GM12878 (cell line): ENCODE data around the gene SYPL2. TPM values are rescaled to one million over a fixed set of nuclear protein-coding genes. Genes with fewer than 3 reads are reported as not detected.
A peak's percentile ranks its signal among the peaks of the same experiment; 100 is the strongest.

Experiments
- ASH2L ChIP-seq: fragments of 300-600, 200-600 bp; sonication (generic); IDR thresholded peaks from 2 replicates; pipeline ENCODE4 v1.6.1; 2017; ENCODE audit warnings: low read depth, mild to moderate bottlenecking, borderline replicate concordance
- ATF3 ChIP-seq: IDR thresholded peaks from 2 replicates; pipeline ENCODE4 v1.6.1; 2011; ENCODE audit warnings: low read depth, mild to moderate bottlenecking, low read length, moderate library complexity, borderline replicate concordance; ENCODE audit errors: extremely low read depth
- BHLHE40 ChIP-seq, 2 experiments: fragments of 450-650 bp in 1 of 2; IDR thresholded peaks; 2 replicates each; pipeline ENCODE4 v1.6.1; 2011 to 2017; ENCODE audit warnings: low read depth in 2 of 2, borderline replicate concordance in 1 of 2, improper control_type of control experiment in 1 of 2, low read length in 1 of 2, mild to moderate bottlenecking in 1 of 2
- CBX3 ChIP-seq: fragments of 200-600 bp; sonication (generic); IDR thresholded peaks from 2 replicates; pipeline ENCODE4 v1.6.1; 2016; ENCODE audit warnings: low read depth, borderline replicate concordance
- CEBPZ ChIP-seq: fragments of 150-350 bp; IDR thresholded peaks from 2 replicates; pipeline ENCODE4 v1.6.1; 2016; ENCODE audit warnings: low read depth, low read length
- CHD2 ChIP-seq: IDR thresholded peaks from 2 replicates; pipeline ENCODE4 v1.6.1; 2011; ENCODE audit warnings: low read depth, low read length, improper control_type of control experiment, borderline replicate concordance
- E2F4 ChIP-seq: IDR thresholded peaks from 2 replicates; pipeline ENCODE4 v1.6.1; 2012; ENCODE audit warnings: low read depth, low read length, improper control_type of control experiment
- FOS ChIP-seq: IDR thresholded peaks from 3 replicates; pipeline ENCODE4 v1.6.1; 2011; ENCODE audit warnings: borderline replicate concordance; ENCODE audit not compliant: insufficient read length; ENCODE audit errors: extremely low read depth
- FOXK2 ChIP-seq: fragments of 450-650 bp; IDR thresholded peaks from 2 replicates; pipeline ENCODE4 v1.6.1; 2017; ENCODE audit warnings: mild to moderate bottlenecking, moderate library complexity
- JUND ChIP-seq: IDR thresholded peaks from 2 replicates; pipeline ENCODE4 v1.6.1; 2012; ENCODE audit warnings: low read depth, mild to moderate bottlenecking, low read length, improper control_type of control experiment, moderate library complexity
- KAT2A ChIP-seq: conservative IDR thresholded peaks from 2 replicates; pipeline ENCODE4 v1.6.1; 2011; ENCODE audit warnings: low read depth, low read length; ENCODE audit not compliant: control insufficient read depth
- KDM1A ChIP-seq: fragments of 200-600 bp; sonication (generic); IDR thresholded peaks from 2 replicates; pipeline ENCODE4 v1.6.1; 2016; ENCODE audit warnings: borderline replicate concordance
- MYB ChIP-seq: fragments of 150-350 bp; IDR thresholded peaks from 2 replicates; pipeline ENCODE4 v1.6.1; 2014; ENCODE audit warnings: mild to moderate bottlenecking, low read depth, low read length, borderline replicate concordance
- NR2F1 ChIP-seq: fragments of 450-650 bp; conservative IDR thresholded peaks from 2 replicates; pipeline ENCODE4 v1.6.1; 2017; ENCODE audit warnings: mild to moderate bottlenecking
- PKNOX1 ChIP-seq: fragments of 450-650 bp; IDR thresholded peaks from 2 replicates; pipeline ENCODE4 v1.6.1; 2016; ENCODE audit warnings: mild to moderate bottlenecking
- POLR2A ChIP-seq: IDR thresholded peaks from 2 replicates; pipeline ENCODE4 v1.6.1; 2011; ENCODE audit warnings: low read depth, mild to moderate bottlenecking, low read length
- POLR2AphosphoS2 ChIP-seq: IDR thresholded peaks from 2 replicates; pipeline ENCODE4 v1.6.1; 2011; ENCODE audit warnings: low read depth, mild to moderate bottlenecking, low read length, improper control_type of control experiment, moderate library complexity
- POU2F2 ChIP-seq: IDR thresholded peaks from 3 replicates; pipeline ENCODE4 v1.6.1; 2011; ENCODE audit warnings: low read depth, mild to moderate bottlenecking, low read length, borderline replicate concordance
- RUNX3 ChIP-seq: IDR thresholded peaks from 2 replicates; pipeline ENCODE4 v1.6.1; 2012; ENCODE audit warnings: low read length, inconsistent platforms
- SMAD1 ChIP-seq: fragments of 450-650 bp; IDR thresholded peaks from 2 replicates; pipeline ENCODE4 v1.6.1; 2018; ENCODE audit warnings: mild to moderate bottlenecking, low read depth; ENCODE audit not compliant: partially characterized antibody
- TBL1XR1 ChIP-seq: IDR thresholded peaks from 2 replicates; pipeline ENCODE4 v1.6.1; 2012; ENCODE audit warnings: low read depth, low read length, improper control_type of control experiment
- TCF7 ChIP-seq: IDR thresholded peaks from 2 replicates; pipeline ENCODE4 v1.6.1; 2014; ENCODE audit warnings: antibody characterized with exemption, borderline replicate concordance
- WRNIP1 ChIP-seq: IDR thresholded peaks from 2 replicates; pipeline ENCODE4 v1.6.1; 2011; ENCODE audit warnings: low read depth, low read length, improper control_type of control experiment, borderline replicate concordance
- YY1 ChIP-seq: IDR thresholded peaks from 2 replicates; pipeline ENCODE4 v1.6.1; 2011; ENCODE audit warnings: low read depth, mild to moderate bottlenecking, low read length
- ZNF24 ChIP-seq: fragments of 450-650 bp; IDR thresholded peaks from 2 replicates; pipeline ENCODE4 v1.6.1; 2017; ENCODE audit warnings: antibody characterized with exemption, mild to moderate bottlenecking
- ZNF622 ChIP-seq: fragments of 450-650 bp; IDR thresholded peaks from 2 replicates; pipeline ENCODE4 v1.6.1; 2017; ENCODE audit warnings: mild to moderate bottlenecking, inconsistent platforms
- ZZZ3 ChIP-seq: IDR thresholded peaks from 2 replicates; pipeline ENCODE4 v1.6.1; 2011; ENCODE audit warnings: low read depth; ENCODE audit not compliant: control insufficient read depth, insufficient read length
- polyA plus RNA-seq, 11 experiments: library from polyadenylated mRNA; depleted of rRNA in 4 of 11; unstranded in 6 of 11; stranded (reverse) in 5 of 11; fragments of >200 nt; fragmentation: Nextera tagmentation in 4 of 11; fragmentation: Illumina TruSeq in 1 of 11; extraction: Ambion mirVana in 4 of 11; extraction: Trizol in 1 of 11; gene quantifications; 1 replicate in 1 of 11; 2 replicates in 10 of 11; pipeline versions ENCODE4 v1.2.1 to v1.2.3, GENCODE V29; 2011 to 2016; ENCODE audit warnings: inconsistent platforms in 2 of 11, missing spikeins in 2 of 11, low read depth in 1 of 11
- total RNA-seq, 4 experiments: library from RNA; depleted of rRNA in 3 of 4; stranded (reverse); fragments of >200 nt in 3 of 4; fragmentation: Illumina TruSeq in 1 of 4; extraction: Trizol in 1 of 4; gene quantifications; 2 replicates each; pipeline versions ENCODE4 v1.2.1 to v1.2.3, GENCODE V29; 2013 to 2021

SYPL2 gene
- total and polyA plus RNA-seq, 10 of the 15 experiments (the other 5 are each of a cell fraction or from before 2014, with no cell fraction given): 0.04 to 0.11 (median 0.06) TPM; not detected in 3

- TF ChIP-seq MYB (no peak), KDM1A (no peak), FOS (no peak), CBX3 (no peak), POLR2A (no peak), SMAD1 (no peak), CEBPZ (no peak), CHD2 (no peak; the same call in 1 of the 2 replicates), PKNOX1 (peak; percentile 91), TBL1XR1 (0 out of 2 replicates have a peak, but pooled peaks have one; percentile 13), E2F4 (no peak), NR2F1 (no peak), ZZZ3 (no peak), ZNF24 (0 out of 2 replicates have a peak, but pooled peaks have one; percentile 24), ASH2L (no peak), TCF7 (no peak), RUNX3 (peak; percentile 51; the same call in 1 of the 2 replicates), POU2F2 (peak; percentile 80; the same call in 1 of the 3 replicates), POLR2AphosphoS2 (no peak), KAT2A (no peak), JUND (no peak), ZNF622 (no peak), FOXK2 (no peak), YY1 (no peak), BHLHE40 (IDR thresholded peaks at IDR 0.05; ENCODE audit: borderline replicate concordance in 1 of 2, low read depth in 2 of 2, low read length in 1 of 2) (peak; percentile 47 to 67; a peak in 2 of 4 replicates), ATF3 (no peak), WRNIP1 (no peak)
These were observed 60.9 kb downstream of the SYPL2 start (continued) for GRCh38 chr1:109527098-109527811.
